ENCODE measurements around the gene NAV3. TPM values are rescaled to one million over a fixed set of nuclear protein-coding genes. Genes with fewer than 3 reads are reported as not detected.

NAV3 gene
- total RNA-seq, 2 donors from 2014 or later: 9.0 to 12.6 TPM

GRCh38 chr12:77915071-77915600 is 84.4 kb downstream of the NAV3 start:
- Histone ChIP-seq H3K27me3 (replicated peaks; ENCODE audit: insufficient read depth) (no peaks in the 10 kb centered on the region), H3K9me3 (no peaks in the 10 kb centered on the region), H3K36me3 (no peaks in the 10 kb centered on the region), H3K4me3 (no peak overlapping the region), H3K4me1 (replicated peaks) (no peaks in the 10 kb centered on the region), H3K27ac (no peak overlapping the region)
- DNase-seq (ENCODE audit: low spot score): no peak
- WGBS: 27% methylated on average over 1 of the region's 1 CpG
- no peak for TF ChIP-seq CTCF (IDR thresholded peaks at IDR 0.05)
- no peak for TF ChIP-seq POLR2AphosphoS5 (IDR thresholded peaks at IDR 0.05)
- no peak for TF ChIP-seq POLR2A (IDR thresholded peaks at IDR 0.05)
- intact Hi-C loops (cut with DNase I): no loop called here

- DNase-seq (ENCODE audit: low spot score): no peak
- no peaks in the 10 kb centered on the region for H3K9me3 ChIP-seq
- no peak overlapping the region for H3K27ac ChIP-seq
- no peaks in the 10 kb centered on the region for H3K4me1 ChIP-seq (replicated peaks)
- no peak overlapping the region for H3K4me3 ChIP-seq
- no peaks in the 10 kb centered on the region for H3K27me3 ChIP-seq (replicated peaks; ENCODE audit: insufficient read depth)
- 48% methylated on average over 2 of the region's 2 CpGs for WGBS
- intact Hi-C loops (cut with DNase I): no loop called here
- no peak for TF ChIP-seq CTCF (IDR thresholded peaks at IDR 0.05)
- no peak for TF ChIP-seq POLR2A (IDR thresholded peaks at IDR 0.05)
- no peak for TF ChIP-seq POLR2AphosphoS5 (IDR thresholded peaks at IDR 0.05)
- no peaks in the 10 kb centered on the region for H3K36me3 ChIP-seq
These were observed 85.6 kb downstream of the NAV3 start for GRCh38 chr12:77916276-77916675.

GRCh38 chr12:77918046-77918445 is 87.4 kb downstream of the NAV3 start:
- H3K27ac ChIP-seq: no peak overlapping the region
- DNase-seq (ENCODE audit: low spot score): no peak
- no peaks in the 10 kb centered on the region for H3K9me3 ChIP-seq
- H3K4me1 ChIP-seq (replicated peaks): no peaks in the 10 kb centered on the region
- WGBS: 65% methylated on average over 3 of the region's 3 CpGs
- no peaks in the 10 kb centered on the region for H3K27me3 ChIP-seq (replicated peaks; ENCODE audit: insufficient read depth)
- H3K4me3 ChIP-seq: no peak overlapping the region
- no peaks in the 10 kb centered on the region for H3K36me3 ChIP-seq
- TF ChIP-seq CTCF (IDR thresholded peaks at IDR 0.05): no peak
- TF ChIP-seq POLR2AphosphoS5 (IDR thresholded peaks at IDR 0.05): no peak
- TF ChIP-seq POLR2A (IDR thresholded peaks at IDR 0.05): no peak
- intact Hi-C loops (cut with DNase I): no loop called here

- intact Hi-C loops (cut with DNase I): no loop called here
- H3K4me3 ChIP-seq: no peak overlapping the region
- H3K27me3 ChIP-seq (replicated peaks; ENCODE audit: insufficient read depth): no peaks in the 10 kb centered on the region
- no peak overlapping the region for H3K27ac ChIP-seq
- no peaks in the 10 kb centered on the region for H3K4me1 ChIP-seq (replicated peaks)
- H3K36me3 ChIP-seq: no peaks in the 10 kb centered on the region
- no peak for DNase-seq (ENCODE audit: low spot score)
- 97% methylated on average over 3 of the region's 3 CpGs for WGBS
- no peaks in the 10 kb centered on the region for H3K9me3 ChIP-seq
- TF ChIP-seq POLR2A (IDR thresholded peaks at IDR 0.05) (no peak), CTCF (IDR thresholded peaks at IDR 0.05) (no peak), POLR2AphosphoS5 (IDR thresholded peaks at IDR 0.05) (no peak)
These were observed 88.8 kb downstream of the NAV3 start for GRCh38 chr12:77919450-77919849.

GRCh38 chr12:77923882-77924281 is 93.2 kb downstream of the NAV3 start:
- no peak overlapping the region for H3K27ac ChIP-seq
- 62% methylated on average over 1 of the region's 1 CpG for WGBS
- no peak overlapping the region for H3K4me3 ChIP-seq
- H3K4me1 ChIP-seq (replicated peaks): no peaks in the 10 kb centered on the region
- intact Hi-C loops (cut with DNase I): loop anchor here (5.0 kb wide), 1 partner anchor 772 kb away; no protein-coding TSS in a partner anchor
- DNase-seq (ENCODE audit: low spot score): no peak
- TF ChIP-seq POLR2A (IDR thresholded peaks at IDR 0.05) (no peak), CTCF (IDR thresholded peaks at IDR 0.05) (no peak), POLR2AphosphoS5 (IDR thresholded peaks at IDR 0.05) (no peak)
- no peaks in the 10 kb centered on the region for H3K9me3 ChIP-seq
- no peaks in the 10 kb centered on the region for H3K36me3 ChIP-seq
- H3K27me3 ChIP-seq (replicated peaks; ENCODE audit: insufficient read depth): no peaks in the 10 kb centered on the region

Data from prostate gland (tissue), 2 donors.